BE2C (cell line): ENCODE results near the gene NCF2.

Source experiments
- DNase-seq: peaks from one replicate; pipeline ENCODE4 v3.0.0-alpha.2; 2020
- H3K27me3 ChIP-seq: fragments of 250-450 bp; sonication (Bioruptor Pico); 2 replicates; pipeline ENCODE4 v1.5.1; 2020; ENCODE audit warnings: mild to moderate bottlenecking
- H3K36me3 ChIP-seq: fragments of 250-450 bp; sonication (Bioruptor Pico); 2 replicates; pipeline ENCODE4 v1.5.1; 2020; ENCODE audit warnings: mild to moderate bottlenecking
- H3K4me1 ChIP-seq: fragments of 250-450 bp; sonication (Bioruptor Pico); 2 replicates; pipeline ENCODE4 v1.5.1; 2020
- H3K4me3 ChIP-seq: 2 replicates; pipeline ENCODE4 v1.5.1; 2011; ENCODE audit warnings: low read depth, low read length
- H3K9me3 ChIP-seq: fragments of 250-450 bp; sonication (Bioruptor Pico); 2 replicates; pipeline ENCODE4 v1.5.1; 2020
- TF ChIP-seq, protein P1 (sequence below): IDR thresholded peaks from 2 replicates; pipeline ENCODE4 v1.5.1; 2012; ENCODE audit warnings: mild to moderate bottlenecking, low read depth, low read length

The NCF2 gene

GRCh38 chr1:183575606-183576005, 14.7 kb downstream of the NCF2 start:
- Histone ChIP-seq H3K4me3 (no peak overlapping the region), H3K4me1 (no peaks in the 10 kb centered on the region), H3K9me3 (no peaks in the 10 kb centered on the region), H3K27me3 (no peaks in the 10 kb centered on the region), H3K36me3 (no peaks in the 10 kb centered on the region)
- DNase-seq: no peak
- TF ChIP-seq, protein P1, sequence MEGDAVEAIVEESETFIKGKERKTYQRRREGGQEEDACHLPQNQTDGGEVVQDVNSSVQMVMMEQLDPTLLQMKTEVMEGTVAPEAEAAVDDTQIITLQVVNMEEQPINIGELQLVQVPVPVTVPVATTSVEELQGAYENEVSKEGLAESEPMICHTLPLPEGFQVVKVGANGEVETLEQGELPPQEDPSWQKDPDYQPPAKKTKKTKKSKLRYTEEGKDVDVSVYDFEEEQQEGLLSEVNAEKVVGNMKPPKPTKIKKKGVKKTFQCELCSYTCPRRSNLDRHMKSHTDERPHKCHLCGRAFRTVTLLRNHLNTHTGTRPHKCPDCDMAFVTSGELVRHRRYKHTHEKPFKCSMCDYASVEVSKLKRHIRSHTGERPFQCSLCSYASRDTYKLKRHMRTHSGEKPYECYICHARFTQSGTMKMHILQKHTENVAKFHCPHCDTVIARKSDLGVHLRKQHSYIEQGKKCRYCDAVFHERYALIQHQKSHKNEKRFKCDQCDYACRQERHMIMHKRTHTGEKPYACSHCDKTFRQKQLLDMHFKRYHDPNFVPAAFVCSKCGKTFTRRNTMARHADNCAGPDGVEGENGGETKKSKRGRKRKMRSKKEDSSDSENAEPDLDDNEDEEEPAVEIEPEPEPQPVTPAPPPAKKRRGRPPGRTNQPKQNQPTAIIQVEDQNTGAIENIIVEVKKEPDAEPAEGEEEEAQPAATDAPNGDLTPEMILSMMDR: no peak

DNA sequence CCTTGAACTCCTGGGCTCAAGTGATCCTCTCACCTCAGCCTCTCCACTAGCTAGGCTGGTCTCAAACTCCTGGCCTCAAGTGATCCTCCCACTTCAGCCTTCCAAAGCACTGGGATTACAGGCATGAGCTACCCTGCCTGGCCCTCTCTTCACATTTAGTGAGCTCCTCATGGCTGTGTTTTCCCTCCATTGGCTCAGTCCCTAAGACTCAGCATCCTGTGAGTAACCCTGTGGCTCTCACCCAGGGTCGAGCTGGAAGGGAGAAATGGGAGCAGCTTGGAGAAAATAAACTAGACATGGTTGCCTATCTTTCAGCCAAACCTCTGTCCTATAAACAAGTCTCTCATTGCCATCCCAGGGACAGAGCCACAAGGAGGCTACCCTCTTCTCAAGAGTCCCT, 17.5 kb downstream of the NCF2 start:
- Histone ChIP-seq H3K36me3 (no peaks in the 10 kb centered on the region), H3K27me3 (no peaks in the 10 kb centered on the region), H3K9me3 (no peaks in the 10 kb centered on the region), H3K4me1 (no peaks in the 10 kb centered on the region), H3K4me3 (no peak overlapping the region)
- TF ChIP-seq, protein P1: no peak
- no peak for DNase-seq

DNA sequence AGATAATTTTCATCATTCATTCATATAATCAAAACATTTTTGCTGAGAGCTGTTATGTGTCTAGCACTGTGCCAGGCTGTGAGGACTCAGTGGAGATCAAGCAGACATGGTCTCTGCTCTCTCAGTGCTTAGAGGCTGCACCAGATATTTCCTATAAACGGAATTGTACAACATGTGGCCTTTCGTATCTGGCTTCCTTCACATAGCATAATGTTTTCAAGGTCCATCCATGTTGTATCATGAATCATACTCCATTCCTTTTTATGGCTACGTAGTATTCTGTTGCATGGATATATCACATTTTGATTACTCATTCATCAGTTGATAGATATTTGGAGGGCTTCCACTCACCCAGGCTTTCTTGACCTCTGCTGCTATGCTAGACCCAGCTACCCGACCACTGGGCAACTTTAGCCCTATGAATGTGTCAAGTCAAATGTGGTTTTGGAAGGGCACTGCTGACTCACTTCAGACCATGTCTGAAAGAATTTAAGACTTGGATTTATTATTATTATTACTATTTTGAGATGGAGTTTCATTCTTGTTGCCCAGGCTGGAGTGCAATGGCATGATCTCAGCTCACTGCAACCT, 18.5 kb downstream of the NCF2 start:
- Histone ChIP-seq H3K27me3 (no peaks in the 10 kb centered on the region), H3K4me1 (no peaks in the 10 kb centered on the region), H3K36me3 (no peaks in the 10 kb centered on the region), H3K4me3 (no peak overlapping the region), H3K9me3 (no peaks in the 10 kb centered on the region)
- TF ChIP-seq, protein P1: no peak
- DNase-seq: no peak

- Histone ChIP-seq H3K9me3 (no peaks in the 10 kb centered on the region), H3K4me3 (no peak overlapping the region), H3K36me3 (no peaks in the 10 kb centered on the region), H3K4me1 (no peaks in the 10 kb centered on the region), H3K27me3 (no peaks in the 10 kb centered on the region)
- DNase-seq: no peak
- TF ChIP-seq, protein P1: no peak
Observed at GRCh38 chr1:183570451-183570850, 19.8 kb downstream of the NCF2 start.

DNA sequence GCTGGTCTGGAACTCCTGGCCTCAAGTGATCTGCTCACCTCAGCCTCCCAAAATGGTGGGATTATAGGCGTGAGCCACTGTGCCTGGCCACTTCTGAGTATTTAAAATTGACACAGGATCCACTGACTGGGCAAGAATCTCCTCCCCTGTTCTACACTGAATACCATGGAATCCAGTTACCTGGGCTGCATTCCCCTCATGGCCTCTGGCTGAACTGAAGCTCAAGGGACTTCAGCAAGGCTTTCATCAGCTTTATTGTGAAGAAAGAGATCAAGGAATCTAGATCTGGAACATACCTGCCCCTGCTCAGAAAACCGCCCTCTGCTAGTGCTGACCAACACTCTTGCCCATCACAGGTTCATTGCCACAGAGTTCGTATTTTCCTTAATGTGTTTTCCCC, 20.5 kb downstream of the NCF2 start:
- no peaks in the 10 kb centered on the region for H3K4me1 ChIP-seq
- H3K36me3 ChIP-seq: no peaks in the 10 kb centered on the region
- no peaks in the 10 kb centered on the region for H3K9me3 ChIP-seq
- H3K4me3 ChIP-seq: no peak overlapping the region
- TF ChIP-seq, protein P1: no peak
- no peaks in the 10 kb centered on the region for H3K27me3 ChIP-seq
- DNase-seq: no peak

DNA sequence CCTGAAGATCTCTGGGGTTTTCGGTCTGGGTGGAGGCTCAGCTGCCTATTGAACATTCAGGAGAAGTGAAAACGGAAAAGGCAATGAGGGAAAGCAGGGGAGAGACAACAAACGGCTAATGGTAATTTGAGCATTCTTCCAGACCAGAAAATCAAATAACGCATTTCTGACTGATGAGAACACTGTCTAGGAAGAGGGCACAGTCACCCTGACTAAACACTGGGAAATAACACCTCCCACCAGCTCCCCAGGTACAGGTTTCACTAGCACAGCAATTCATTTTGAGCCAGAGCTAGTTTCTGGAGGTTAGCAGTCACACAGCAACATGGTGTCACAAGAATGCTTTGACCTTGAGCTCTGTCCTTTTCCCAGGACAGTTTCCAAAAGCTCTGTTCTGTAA, 21.1 kb downstream of the NCF2 start:
- H3K4me3 ChIP-seq: no peak overlapping the region
- H3K4me1 ChIP-seq: no peaks in the 10 kb centered on the region
- no peak for DNase-seq
- no peaks in the 10 kb centered on the region for H3K27me3 ChIP-seq
- TF ChIP-seq, protein P1: no peak
- H3K9me3 ChIP-seq: no peaks in the 10 kb centered on the region
- no peaks in the 10 kb centered on the region for H3K36me3 ChIP-seq
